ENCODE results near the gene CCDC107.

Gene CCDC107

GRCh38 chr9:35653611-35654010, 4.5 kb upstream of the CCDC107 start:
- no peaks in the 10 kb centered on the region for H3K27me3 ChIP-seq (ENCODE audit: insufficient read depth, low read length)
- H3K9me3 ChIP-seq (ENCODE audit: low read length), result no peaks in the 10 kb centered on the region
- H3K4me2 ChIP-seq (ENCODE audit: low read length), result no peak overlapping the region
- H3K9me2 ChIP-seq (ENCODE audit: low read depth, low read length), result no peaks in the 10 kb centered on the region
- H3F3A ChIP-seq (ENCODE audit: insufficient read depth, low read length), result peaks cover under 1% of the 10 kb centered on the region
- H3K4me1 ChIP-seq (ENCODE audit: insufficient read depth, low read length, severe bottlenecking), result peaks cover 50% of the 10 kb centered on the region
- H3K79me2 ChIP-seq (ENCODE audit: insufficient read depth, low read length), result no peaks in the 10 kb centered on the region; the same call in 1 of the 2 replicates
- H4K20me1 ChIP-seq (ENCODE audit: insufficient read depth, low read length), result no peaks in the 10 kb centered on the region
- no peak overlapping the region for H3K9ac ChIP-seq (ENCODE audit: low read length)
- H3K4me3 ChIP-seq (ENCODE audit: low read depth, low read length, poor library complexity, severe bottlenecking), result no peak overlapping the region
- H2AFZ ChIP-seq (ENCODE audit: low read length), result no peak overlapping the region
- no peaks in the 10 kb centered on the region for H3K36me3 ChIP-seq (ENCODE audit: insufficient read depth, low read length)
- TF ChIP-seq EZH2 (IDR thresholded peaks at IDR 0.05; ENCODE audit: borderline replicate concordance, low read length) (no peak), CTCF (IDR thresholded peaks at IDR 0.05; ENCODE audit: low read length) (no peak)
- no peak overlapping the region for H3K27ac ChIP-seq (ENCODE audit: low read depth, low read length, poor library complexity, severe bottlenecking)

- Histone ChIP-seq H3K4me2 (ENCODE audit: low read length) (no peak overlapping the region), H3K27me3 (ENCODE audit: insufficient read depth, low read length) (no peaks in the 10 kb centered on the region), H3K9ac (ENCODE audit: low read length) (no peak overlapping the region), H3K4me1 (ENCODE audit: insufficient read depth, low read length, severe bottlenecking) (peaks cover 49% of the 10 kb centered on the region), H3K9me3 (ENCODE audit: low read length) (no peaks in the 10 kb centered on the region), H3K9me2 (ENCODE audit: low read depth, low read length) (no peaks in the 10 kb centered on the region), H3K27ac (ENCODE audit: low read depth, low read length, poor library complexity, severe bottlenecking) (no peak overlapping the region), H3F3A (ENCODE audit: insufficient read depth, low read length) (no peaks in the 10 kb centered on the region; the same call in 1 of the 2 replicates), H2AFZ (ENCODE audit: low read length) (no peak overlapping the region), H4K20me1 (ENCODE audit: insufficient read depth, low read length) (no peaks in the 10 kb centered on the region), H3K4me3 (ENCODE audit: low read depth, low read length, poor library complexity, severe bottlenecking) (no peak overlapping the region), H3K79me2 (ENCODE audit: insufficient read depth, low read length) (no peaks in the 10 kb centered on the region), H3K36me3 (ENCODE audit: insufficient read depth, low read length) (peaks cover 14% of the 10 kb centered on the region; the same call in 1 of the 2 replicates)
- TF ChIP-seq CTCF (IDR thresholded peaks at IDR 0.05; ENCODE audit: low read length) (no peak), EZH2 (IDR thresholded peaks at IDR 0.05; ENCODE audit: borderline replicate concordance, low read length) (no peak)
These were observed 1.7 kb upstream of the CCDC107 start for GRCh38 chr9:35656348-35656747.

- Histone ChIP-seq H3F3A (ENCODE audit: insufficient read depth, low read length) (no peaks in the 10 kb centered on the region), H3K27me3 (ENCODE audit: insufficient read depth, low read length) (no peaks in the 10 kb centered on the region), H3K9me3 (ENCODE audit: low read length) (no peaks in the 10 kb centered on the region), H3K36me3 (ENCODE audit: insufficient read depth, low read length) (peaks cover 19% of the 10 kb centered on the region; the same call in 1 of the 2 replicates), H4K20me1 (ENCODE audit: insufficient read depth, low read length) (no peaks in the 10 kb centered on the region), H3K9me2 (ENCODE audit: low read depth, low read length) (no peaks in the 10 kb centered on the region), H3K4me1 (ENCODE audit: insufficient read depth, low read length, severe bottlenecking) (peaks cover 48% of the 10 kb centered on the region), H3K27ac (ENCODE audit: low read depth, low read length, poor library complexity, severe bottlenecking) (peak overlapping the region; percentile 76), H3K9ac (ENCODE audit: low read length) (peak overlapping the region; percentile 31; the same call in 1 of the 2 replicates), H3K79me2 (ENCODE audit: insufficient read depth, low read length) (no peaks in the 10 kb centered on the region), H3K4me3 (ENCODE audit: low read depth, low read length, poor library complexity, severe bottlenecking) (peak overlapping the region; percentile 90), H3K4me2 (ENCODE audit: low read length) (peak overlapping the region; percentile 91), H2AFZ (ENCODE audit: low read length) (no peak overlapping the region)
- no peak for TF ChIP-seq EZH2 (IDR thresholded peaks at IDR 0.05; ENCODE audit: borderline replicate concordance, low read length)
- TF ChIP-seq CTCF (IDR thresholded peaks at IDR 0.05; ENCODE audit: low read length), result no peak
These were observed 1.1 kb upstream of the CCDC107 start for GRCh38 chr9:35656831-35657545.

All from OCI-LY1 (cell line).